ENCODE data around the gene DNMT3B. TPM values are rescaled to one million over a fixed set of nuclear protein-coding genes. Genes with fewer than 3 reads are reported as not detected.
"Not testable (repeated sequence)": the region's sequence is repeated elsewhere in the genome, so short reads cannot be mapped to it uniquely, and the experiment has no call there.

DNMT3B gene
- total and polyA plus RNA-seq, 2 experiments from 2014 or later, result 711 to 2,222 TPM

- no peak for TF ChIP-seq STAT1 (IDR thresholded peaks at IDR 0.05; ENCODE audit: unreplicated experiment)
These were observed at the start of gene DNMT3B (continued) for GRCh38 chr20:32761831-32762753.

GRCh38 chr20:32718749-32719348 is 43.3 kb upstream of the DNMT3B start:
- Histone ChIP-seq H2AFZ (no peak overlapping the region), H3F3A (replicated peaks; ENCODE audit: low read depth) (peaks cover 20% of the 10 kb centered on the region), H3K27ac (ENCODE audit: low read depth) (peak overlapping the region; percentile 42; the same call in 1 of the 2 replicates), H3K4me2 (no peak overlapping the region), H3K27me3 (ENCODE audit: insufficient read depth) (no peaks in the 10 kb centered on the region), H3K4me1 (ENCODE audit: insufficient read depth) (no peaks in the 10 kb centered on the region), H3K9me2 (ENCODE audit: insufficient read depth) (no peaks in the 10 kb centered on the region), H3K36me3 (ENCODE audit: insufficient read depth) (peaks cover 22% of the 10 kb centered on the region), H3K79me2 (replicated peaks; ENCODE audit: insufficient read depth) (peaks cover 81% of the 10 kb centered on the region), H4K20me1 (replicated peaks; ENCODE audit: insufficient read depth) (peaks cover 45% of the 10 kb centered on the region), H3K4me3 (no peak overlapping the region)
- H3K36me3 Mint-ChIP-seq (ENCODE audit: low read depth), result peaks cover 55% of the 10 kb centered on the region
- DNase-seq (ENCODE audit: low spot score) (no peak), ATAC-seq (no peak)
- no peaks in the 10 kb centered on the region for H3K4me1 Mint-ChIP-seq
- peak overlapping the region; percentile 6 for H3K27ac Mint-ChIP-seq
- H3K4me3 Mint-ChIP-seq, result no peak overlapping the region
- no peak for TF ChIP-seq STAT1 (IDR thresholded peaks at IDR 0.05; ENCODE audit: unreplicated experiment)
- TF ChIP-seq ZNF114 (CRISPR knock-in tag; IDR thresholded peaks at IDR 0.05), result no peak
- TF ChIP-seq JUNB (IDR thresholded peaks at IDR 0.05; ENCODE audit: unreplicated experiment), result no peak
- TF ChIP-seq NANOG (IDR thresholded peaks at IDR 0.05; ENCODE audit: borderline replicate concordance), result no peak
- TF ChIP-seq ZNF331 (CRISPR knock-in tag; IDR thresholded peaks at IDR 0.05; ENCODE audit: low read depth), result no peak
- no peak for TF ChIP-seq ETS1 (IDR thresholded peaks at IDR 0.05)
- H3K27me3 Mint-ChIP-seq (ENCODE audit: insufficient read depth, low read depth, poor library complexity), result no peaks in the 10 kb centered on the region
- H3K9me3 Mint-ChIP-seq, result peaks cover 5% of the 10 kb centered on the region; the same call in 2 of the 3 replicates

- ATAC-seq (no peak), DNase-seq (ENCODE audit: low spot score) (no peak)
- Mint-ChIP-seq H3K9me3 (peaks cover 3% of the 10 kb centered on the region; the same call in 1 of the 3 replicates), H3K27me3 (ENCODE audit: insufficient read depth, low read depth, poor library complexity) (peaks cover 3% of the 10 kb centered on the region), H3K27ac (peak overlapping the region; percentile 28; the same call in 1 of the 2 replicates), H3K36me3 (ENCODE audit: low read depth) (peaks cover 58% of the 10 kb centered on the region), H3K4me1 (peaks cover 17% of the 10 kb centered on the region), H3K4me3 (no peak overlapping the region)
- no peak overlapping the region for H2AFZ ChIP-seq
- H3K4me2 ChIP-seq, result no peak overlapping the region
- peaks cover 20% of the 10 kb centered on the region for H3K4me1 ChIP-seq (ENCODE audit: insufficient read depth)
- H3K36me3 ChIP-seq (ENCODE audit: insufficient read depth), result peaks cover 29% of the 10 kb centered on the region
- no peaks in the 10 kb centered on the region; the same call in 1 of the 2 replicates for H3F3A ChIP-seq (replicated peaks; ENCODE audit: low read depth)
- H3K9me2 ChIP-seq (ENCODE audit: insufficient read depth), result no peaks in the 10 kb centered on the region
- H3K27me3 ChIP-seq (ENCODE audit: insufficient read depth), result no peaks in the 10 kb centered on the region
- no peak overlapping the region for H3K4me3 ChIP-seq
- peaks cover 80% of the 10 kb centered on the region for H3K79me2 ChIP-seq (replicated peaks; ENCODE audit: insufficient read depth)
- 0 out of 2 replicates have a peak overlapping the region, but pooled peaks have one; percentile 21 for H3K27ac ChIP-seq (ENCODE audit: low read depth)
- TF ChIP-seq STAT1 (IDR thresholded peaks at IDR 0.05; ENCODE audit: unreplicated experiment) (no peak), CREB1 (CRISPR knock-in tag; IDR thresholded peaks at IDR 0.05; ENCODE audit: low read depth) (no peak), ZNF331 (CRISPR knock-in tag; IDR thresholded peaks at IDR 0.05; ENCODE audit: low read depth) (no peak), NANOG (IDR thresholded peaks at IDR 0.05; ENCODE audit: borderline replicate concordance) (no peak), POLR2AphosphoS5 (IDR thresholded peaks at IDR 0.05; ENCODE audit: low read depth) (no peak)
- H4K20me1 ChIP-seq (replicated peaks; ENCODE audit: insufficient read depth), result peaks cover 32% of the 10 kb centered on the region
These were observed 34.5 kb upstream of the DNMT3B start for GRCh38 chr20:32727683-32728082.

GRCh38 chr20:32728435-32728834 is 33.8 kb upstream of the DNMT3B start:
- H3K4me1 ChIP-seq (ENCODE audit: insufficient read depth), result peaks cover 20% of the 10 kb centered on the region
- peaks cover 39% of the 10 kb centered on the region for H4K20me1 ChIP-seq (replicated peaks; ENCODE audit: insufficient read depth)
- Mint-ChIP-seq H3K4me1 (peaks cover 17% of the 10 kb centered on the region), H3K27ac (0 out of 2 replicates have a peak overlapping the region, but pooled peaks have one; percentile 48), H3K36me3 (ENCODE audit: low read depth) (peaks cover 57% of the 10 kb centered on the region)
- 0 out of 2 replicates have a peak overlapping the region, but pooled peaks have one; percentile 21 for H3K27ac ChIP-seq (ENCODE audit: low read depth)
- H3K4me3 Mint-ChIP-seq; H3K27me3 ChIP-seq (ENCODE audit: insufficient read depth); H3K27me3 Mint-ChIP-seq (ENCODE audit: insufficient read depth, low read depth, poor library complexity); DNase-seq (ENCODE audit: low spot score); H3F3A ChIP-seq (replicated peaks; ENCODE audit: low read depth); H3K9me3 Mint-ChIP-seq; H2AFZ ChIP-seq; H3K9me2 ChIP-seq (ENCODE audit: insufficient read depth); ATAC-seq; H3K4me3 ChIP-seq; H3K4me2 ChIP-seq: not testable (repeated sequence)
- H3K36me3 ChIP-seq (ENCODE audit: insufficient read depth), result peaks cover 29% of the 10 kb centered on the region
- peaks cover 87% of the 10 kb centered on the region for H3K79me2 ChIP-seq (replicated peaks; ENCODE audit: insufficient read depth)

- ATAC-seq; H3K27me3 ChIP-seq (ENCODE audit: insufficient read depth); H2AFZ ChIP-seq; H3K27ac Mint-ChIP-seq; H3K4me2 ChIP-seq; H3K4me3 Mint-ChIP-seq; H3K9me3 Mint-ChIP-seq; DNase-seq (ENCODE audit: low spot score); H3F3A ChIP-seq (replicated peaks; ENCODE audit: low read depth); H3K27ac ChIP-seq (ENCODE audit: low read depth); H3K4me3 ChIP-seq; H3K9me2 ChIP-seq (ENCODE audit: insufficient read depth); H3K27me3 Mint-ChIP-seq (ENCODE audit: insufficient read depth, low read depth, poor library complexity): not testable (repeated sequence)
- Mint-ChIP-seq H3K36me3 (ENCODE audit: low read depth) (peaks cover 57% of the 10 kb centered on the region), H3K4me1 (peaks cover 17% of the 10 kb centered on the region)
- Histone ChIP-seq H3K79me2 (replicated peaks; ENCODE audit: insufficient read depth) (peaks cover 96% of the 10 kb centered on the region), H3K4me1 (ENCODE audit: insufficient read depth) (peaks cover 20% of the 10 kb centered on the region), H3K36me3 (ENCODE audit: insufficient read depth) (peaks cover 29% of the 10 kb centered on the region), H4K20me1 (replicated peaks; ENCODE audit: insufficient read depth) (peaks cover 43% of the 10 kb centered on the region)
These were observed 32.9 kb upstream of the DNMT3B start for GRCh38 chr20:32729334-32729733.

Data from GM23338 (cell line).